ENCODE measurements around the gene LIPH. TPM values are rescaled to one million over a fixed set of nuclear protein-coding genes. Genes with fewer than 3 reads are reported as not detected.
A peak's percentile ranks its signal among the peaks of the same experiment; 100 is the strongest.

The LIPH gene
- total and polyA plus RNA-seq, 2 of the 8 experiments (the other 6 are each of a cell fraction or from before 2014, with no cell fraction given), result 0.08 TPM; not detected in 1

GRCh38 chr3:185586686-185587039, 34.3 kb upstream of the LIPH start:
- CTCF ChIA-PET (ENCODE audit: partially characterized antibody), result interaction anchor here (0.6 to 1.5 kb wide), 7 partner anchors 9 to 74 kb away, joined by 3 to 8 read pairs (median 3); no protein-coding TSS in a partner anchor
- Histone ChIP-seq H2AFZ (ENCODE audit: low read length) (no peak overlapping the region), H3K23me2 (ENCODE audit: low read depth, low read length) (peaks cover 12% of the 10 kb centered on the region), H2BK20ac (ENCODE audit: low read length) (no peak overlapping the region), H3K4me2 (ENCODE audit: insufficient read depth in 1 of 2, low read depth in 2 of 2, low read length in 2 of 2) (peak overlapping the region; percentile 90 to 97), H3K79me2 (ENCODE audit: control insufficient read depth in 1 of 2, insufficient read depth in 2 of 2, low read length in 2 of 2) (peaks cover 25 to 83% of the 10 kb centered on the region in 2 experiments), H2BK15ac (ENCODE audit: low read length) (no peak overlapping the region), H2BK120ac (replicated peaks; ENCODE audit: low read depth, low read length) (no peak overlapping the region), H4K8ac (ENCODE audit: extremely low read depth, insufficient read depth, low read length) (peak overlapping the region; percentile 54; the same call in 1 of the 2 replicates), H2BK5ac (ENCODE audit: low read depth, low read length) (peak overlapping the region; percentile 46; the same call in 1 of the 2 replicates), H3K23ac (ENCODE audit: insufficient read length) (no peak overlapping the region), H3K27me3 (replicated peaks in 1 of 4; ENCODE audit: control insufficient read depth in 3 of 4, extremely low read depth in 1 of 4, insufficient read depth in 3 of 4, low read length in 3 of 4) (no peaks in the 10 kb centered on the region), H3K18ac (ENCODE audit: extremely low read depth, low read length) (no peak overlapping the region), H4K91ac (replicated peaks; ENCODE audit: insufficient read length, low read length) (no peak overlapping the region), H3K27ac (ENCODE audit: low read depth, low read length) (peak overlapping the region; percentile 69), H3K79me1 (ENCODE audit: low read depth, low read length) (peaks cover 12% of the 10 kb centered on the region), H4K20me1 (replicated peaks in 1 of 2; ENCODE audit: control insufficient read depth in 1 of 2, insufficient read depth in 2 of 2, low read length in 2 of 2) (peaks cover 11% of the 10 kb centered on the region in 2 experiments), H3K56ac (replicated peaks; ENCODE audit: insufficient read length, low read depth, low read length) (no peak overlapping the region), H3K36me3 (ENCODE audit: control insufficient read depth in 2 of 4, insufficient read depth in 4 of 4, low read length in 3 of 4) (peaks cover 0 to 7% (median 2%) of the 10 kb centered on the region in 4 experiments; a peak in 3 of 8 replicates), H4K5ac (ENCODE audit: insufficient read length, low read depth, low read length) (no peak overlapping the region), H3K14ac (ENCODE audit: insufficient read length) (no peak overlapping the region), H3K4ac (replicated peaks; ENCODE audit: insufficient read length, low read depth, low read length) (no peak overlapping the region), H2BK12ac (ENCODE audit: low read depth, low read length) (no peak overlapping the region), H2AK5ac (ENCODE audit: low read depth, low read length) (no peak overlapping the region), H3K9me3 (ENCODE audit: insufficient read depth in 2 of 2, low read depth in 1 of 2, low read length in 1 of 2) (no peaks in the 10 kb centered on the region), H3K4me3 (ENCODE audit: extremely low read depth in 1 of 4, insufficient read depth in 2 of 4, low read depth in 3 of 4, low read length in 4 of 4) (peak overlapping the region; percentile 75 to 90 (median 84)), H3K9ac (replicated peaks in 1 of 4; ENCODE audit: extremely low read depth in 1 of 4, low read depth in 3 of 4, low read length in 3 of 4) (peak overlapping the region; percentile 31 to 86 (median 84)), H3K4me1 (replicated peaks in 1 of 4; ENCODE audit: control insufficient read depth in 3 of 4, insufficient read depth in 4 of 4, low read length in 3 of 4) (peaks cover 0 to 22% (median 7%) of the 10 kb centered on the region in 4 experiments; a peak in 5 of 7 replicates)
- DNase-seq (ENCODE audit: low read depth in 1 of 2, low spot score in 2 of 2) (no peak), FAIRE-seq (no peak)
- WGBS, 2 experiments (ENCODE audit: extremely low coverage in 1 of 2, insufficient coverage in 1 of 2, insufficient read length in 1 of 2, insufficient replicate concordance in 2 of 2, low coverage in 1 of 2, low lambda C conversion rate in 2 of 2, missing lambda C conversion rate in 1 of 2), result 25% methylated on average over 7 of the region's 7 CpGs; no CpG with 5 or more reads in 1 of the 2 experiments
- POLR2A ChIA-PET (ENCODE audit: partially characterized antibody), result interaction anchor here (0.6 to 2.1 kb wide), 11 partner anchors 11 to 350 kb away, joined by 3 to 11 read pairs (median 4); partner anchors contain the start of genes TMEM41A and TRA2B
- TF ChIP-seq RXRA (IDR thresholded peaks at IDR 0.05; ENCODE audit: insufficient read depth, low read depth, low read length) (no peak), POU5F1 (IDR thresholded peaks at IDR 0.05; ENCODE audit: low read depth, low read length) (no peak), NANOG (IDR thresholded peaks at IDR 0.05; ENCODE audit: insufficient read depth, low read depth, low read length, poor library complexity, severe bottlenecking) (no peak), SIRT6 (IDR thresholded peaks at IDR 0.05; ENCODE audit: low read length) (no peak)

Measured in H1 (cell line).